Endothelial cell of umbilical vein (primary cell): Measurements from ENCODE around the gene ZBTB7A.

Experiments
- CTCF ChIP-seq, 2 donors: IDR thresholded peaks; 1 replicate in 1 of 2; 2 replicates in 1 of 2; pipeline ENCODE4 v1.5.1; 2011; ENCODE audit warnings: low read length in 2 of 2, mild to moderate bottlenecking in 2 of 2, moderate library complexity in 2 of 2, control low read depth in 1 of 2, inconsistent platforms in 1 of 2, low read depth in 1 of 2; ENCODE audit not compliant: insufficient read depth in 1 of 2; ENCODE audit errors: extremely low read depth in 1 of 2
- MYC ChIP-seq: IDR thresholded peaks from one replicate; pipeline ENCODE4 v1.6.1; 2011; ENCODE audit warnings: mild to moderate bottlenecking, low read depth, low read length
- POLR2A ChIP-seq: IDR thresholded peaks from 2 replicates; pipeline ENCODE4 v1.6.1; 2012; ENCODE audit warnings: low read depth, mild to moderate bottlenecking, control low read depth, low read length

GRCh38 chr19:4060621-4061177 lies 6.0 kb downstream of the ZBTB7A start:
- TF ChIP-seq CTCF (IDR thresholded peaks at IDR 0.05; ENCODE audit: extremely low read depth in 1 of 2, insufficient read depth in 1 of 2, low read depth in 1 of 2, low read length in 2 of 2) (no peak), POLR2A (no peak), MYC (no peak)
